HFFc6 (cell line): Measurements from ENCODE around the gene SBF2. TPM values are rescaled to one million over a fixed set of nuclear protein-coding genes. Genes with fewer than 3 reads are reported as not detected.
"Not testable (repeated sequence)": the region's sequence is repeated elsewhere in the genome, so short reads cannot be mapped to it uniquely, and the experiment has no call there.

Experiments
- DNase-seq: peaks from one replicate; pipeline ENCODE4 v3.0.0-alpha.2; 2018
- H3K27ac Mint-ChIP-seq: 2 replicates; pipeline ENCODE4 v1.8.0; 2020; ENCODE audit warnings: mild to moderate bottlenecking, mixed read lengths
- H3K27me3 Mint-ChIP-seq: 2 replicates; pipeline ENCODE4 v1.8.0; 2021; ENCODE audit warnings: mild to moderate bottlenecking, moderate library complexity, mixed read lengths; ENCODE audit not compliant: insufficient read depth
- H3K36me3 Mint-ChIP-seq: 2 replicates; pipeline ENCODE4 v1.8.0; 2021; ENCODE audit warnings: low read depth, mixed read lengths
- H3K4me1 Mint-ChIP-seq: 2 replicates; pipeline ENCODE4 v1.8.0; 2020; ENCODE audit warnings: low read depth, mixed read lengths
- H3K4me3 Mint-ChIP-seq: 2 replicates; pipeline ENCODE4 v1.8.0; 2020; ENCODE audit warnings: mild to moderate bottlenecking, moderate library complexity, mixed read lengths
- H3K9me3 Mint-ChIP-seq: 2 replicates; pipeline ENCODE4 v1.8.0; 2020; ENCODE audit warnings: mild to moderate bottlenecking, mixed read lengths
- total RNA-seq, 6 experiments: library from RNA; stranded (reverse); fragmentation: NEBNext Ultra II Directional; extraction: Animal tissue kit (Norgen Biotek cat#: 25700); gene quantifications; 2 replicates in 1 of 6; 3 replicates in 5 of 6; pipeline ENCODE4 v1.2.3, GENCODE V29; 2021
- TF ChIP-seq, protein P1 (sequence below): fragments of 200-600 bp; sonication (generic); IDR thresholded peaks from 2 replicates; pipeline ENCODE4 v1.5.0; 2021; ENCODE audit warnings: antibody characterized with exemption, mild to moderate bottlenecking

SBF2 gene
- total RNA-seq, 6 experiments from 2014 or later = 25.2 to 36.0 (median 30.7) TPM

DNA sequence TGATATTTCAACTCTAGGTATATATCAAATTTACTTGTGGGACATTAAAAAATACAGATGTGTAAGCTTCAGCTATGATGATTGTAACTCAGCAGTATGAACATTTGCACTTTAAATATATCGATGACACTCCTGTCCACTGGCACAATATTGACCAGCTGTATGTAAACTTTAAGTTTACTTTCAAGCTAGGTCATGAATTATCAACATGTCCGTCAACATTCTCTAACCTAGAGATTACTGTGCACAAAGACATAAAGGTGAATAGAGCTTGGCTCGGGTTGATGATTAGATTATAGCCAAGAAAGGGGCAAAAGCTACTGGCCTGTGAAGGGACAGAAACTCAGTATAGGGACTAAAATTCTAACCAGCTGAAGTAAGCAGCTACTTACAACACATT is 343.6 kb downstream of the SBF2 start:
- H3K36me3 Mint-ChIP-seq = peaks cover 46% of the 10 kb centered on the region
- H3K27me3 Mint-ChIP-seq = no peaks in the 10 kb centered on the region
- no peak for DNase-seq
- H3K4me1 Mint-ChIP-seq = peaks cover 53% of the 10 kb centered on the region
- no peak overlapping the region for H3K27ac Mint-ChIP-seq
- TF ChIP-seq, protein P1, sequence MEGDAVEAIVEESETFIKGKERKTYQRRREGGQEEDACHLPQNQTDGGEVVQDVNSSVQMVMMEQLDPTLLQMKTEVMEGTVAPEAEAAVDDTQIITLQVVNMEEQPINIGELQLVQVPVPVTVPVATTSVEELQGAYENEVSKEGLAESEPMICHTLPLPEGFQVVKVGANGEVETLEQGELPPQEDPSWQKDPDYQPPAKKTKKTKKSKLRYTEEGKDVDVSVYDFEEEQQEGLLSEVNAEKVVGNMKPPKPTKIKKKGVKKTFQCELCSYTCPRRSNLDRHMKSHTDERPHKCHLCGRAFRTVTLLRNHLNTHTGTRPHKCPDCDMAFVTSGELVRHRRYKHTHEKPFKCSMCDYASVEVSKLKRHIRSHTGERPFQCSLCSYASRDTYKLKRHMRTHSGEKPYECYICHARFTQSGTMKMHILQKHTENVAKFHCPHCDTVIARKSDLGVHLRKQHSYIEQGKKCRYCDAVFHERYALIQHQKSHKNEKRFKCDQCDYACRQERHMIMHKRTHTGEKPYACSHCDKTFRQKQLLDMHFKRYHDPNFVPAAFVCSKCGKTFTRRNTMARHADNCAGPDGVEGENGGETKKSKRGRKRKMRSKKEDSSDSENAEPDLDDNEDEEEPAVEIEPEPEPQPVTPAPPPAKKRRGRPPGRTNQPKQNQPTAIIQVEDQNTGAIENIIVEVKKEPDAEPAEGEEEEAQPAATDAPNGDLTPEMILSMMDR = no peak
- peaks cover 7% of the 10 kb centered on the region for H3K9me3 Mint-ChIP-seq
- no peak overlapping the region for H3K4me3 Mint-ChIP-seq

DNA sequence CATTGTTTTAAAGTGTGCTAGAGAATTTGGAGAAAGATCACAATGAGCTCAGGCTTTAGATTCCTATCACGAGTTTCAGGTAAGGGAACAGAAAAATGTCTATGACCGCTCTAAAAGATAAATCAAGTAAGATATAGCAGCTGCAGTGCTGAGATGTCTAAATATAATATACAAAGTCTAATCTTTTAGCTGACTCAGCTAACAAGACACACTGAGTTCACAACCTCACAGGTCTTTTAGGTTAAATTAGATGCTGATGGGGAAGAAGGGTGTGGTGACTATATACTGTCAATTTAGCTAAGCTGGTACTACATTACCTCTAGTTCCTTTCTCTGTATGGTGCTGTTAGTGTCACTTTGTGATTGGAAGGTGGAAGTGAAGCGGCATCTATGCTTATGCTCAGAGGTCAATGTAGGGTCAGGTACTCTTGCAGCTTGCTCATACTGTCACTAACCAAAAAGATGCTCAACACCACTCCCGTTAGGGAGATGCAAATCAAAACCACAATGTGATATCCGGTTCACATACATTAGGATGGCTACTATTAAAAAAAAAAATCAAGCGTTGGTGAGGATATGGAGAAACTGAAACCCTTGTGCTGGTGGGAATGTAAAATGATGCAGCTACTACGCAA is 346.7 kb downstream of the SBF2 start:
- H3K9me3 Mint-ChIP-seq = peaks cover 22% of the 10 kb centered on the region
- no peaks in the 10 kb centered on the region for H3K27me3 Mint-ChIP-seq
- TF ChIP-seq, protein P1 = no peak
- H3K4me1 Mint-ChIP-seq = peaks cover 67% of the 10 kb centered on the region
- H3K36me3 Mint-ChIP-seq = peaks cover 48% of the 10 kb centered on the region
- no peak overlapping the region for H3K4me3 Mint-ChIP-seq
- no peak overlapping the region for H3K27ac Mint-ChIP-seq
- DNase-seq = no peak

DNA sequence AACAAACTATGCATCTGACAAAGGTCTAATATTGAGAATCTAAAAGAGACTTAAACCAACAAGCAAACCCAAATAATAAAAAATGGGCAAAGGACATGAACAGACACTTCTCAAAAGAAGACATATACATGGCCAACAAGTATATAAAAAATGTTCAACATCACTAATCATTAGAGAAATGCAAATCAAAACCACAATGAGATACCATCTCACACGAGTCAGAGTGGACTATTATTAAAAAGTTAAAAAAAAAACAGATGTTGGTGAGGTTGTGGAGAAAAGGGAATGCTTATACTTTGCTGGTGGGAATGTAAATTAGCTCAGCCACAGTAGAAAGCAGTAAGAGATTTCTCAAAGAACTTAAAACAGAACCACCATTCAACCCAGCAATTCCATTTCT is 348.3 kb downstream of the SBF2 start:
- peaks cover 22% of the 10 kb centered on the region for H3K9me3 Mint-ChIP-seq
- H3K4me3 Mint-ChIP-seq, H3K27me3 Mint-ChIP-seq: not testable (repeated sequence)
- peak overlapping the region; percentile 74 for H3K27ac Mint-ChIP-seq
- peak; percentile 18 for DNase-seq
- H3K36me3 Mint-ChIP-seq = peaks cover 39% of the 10 kb centered on the region
- H3K4me1 Mint-ChIP-seq = peaks cover 56% of the 10 kb centered on the region

DNA sequence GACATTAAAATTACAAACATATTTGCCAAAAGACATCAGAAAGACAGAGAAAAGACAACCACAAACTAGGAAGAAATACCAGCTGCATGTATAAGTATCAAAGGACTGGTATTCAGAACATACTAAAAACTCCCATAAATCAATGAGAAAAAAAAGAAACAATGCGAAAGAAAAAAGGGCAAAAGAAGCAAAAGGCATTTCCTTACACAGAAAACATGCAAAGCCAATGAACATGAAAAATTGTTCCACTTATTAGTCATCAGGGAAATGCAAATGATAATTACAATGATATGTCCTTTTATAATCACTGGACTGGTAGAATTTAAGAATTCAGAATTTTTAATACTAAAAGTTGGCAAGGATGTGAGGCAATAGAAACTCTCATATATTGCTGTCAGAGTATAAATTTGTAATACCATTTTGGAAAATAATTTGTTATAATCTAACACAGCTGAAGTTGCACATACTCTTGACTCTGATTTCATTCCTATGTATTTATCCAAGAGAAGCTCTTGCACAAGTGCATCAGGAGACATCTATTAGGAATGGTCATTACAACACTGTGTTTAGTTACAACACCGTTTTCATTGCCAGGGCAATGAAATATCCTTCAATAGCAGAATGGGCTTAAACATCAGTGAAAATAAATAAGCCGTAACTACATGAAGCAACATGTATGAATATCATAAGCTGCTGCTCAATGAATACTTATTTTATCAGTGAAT is 350.5 kb downstream of the SBF2 start:
- Mint-ChIP-seq H3K4me1 (peaks cover 51% of the 10 kb centered on the region), H3K27me3 (peaks cover 2% of the 10 kb centered on the region; the same call in 1 of the 2 replicates), H3K4me3 (peak overlapping the region; percentile 78), H3K9me3 (peaks cover 22% of the 10 kb centered on the region), H3K27ac (peak overlapping the region; percentile 94), H3K36me3 (peaks cover 38% of the 10 kb centered on the region)
- peak; percentile 91 for DNase-seq
- TF ChIP-seq, protein P1 = no peak

DNA sequence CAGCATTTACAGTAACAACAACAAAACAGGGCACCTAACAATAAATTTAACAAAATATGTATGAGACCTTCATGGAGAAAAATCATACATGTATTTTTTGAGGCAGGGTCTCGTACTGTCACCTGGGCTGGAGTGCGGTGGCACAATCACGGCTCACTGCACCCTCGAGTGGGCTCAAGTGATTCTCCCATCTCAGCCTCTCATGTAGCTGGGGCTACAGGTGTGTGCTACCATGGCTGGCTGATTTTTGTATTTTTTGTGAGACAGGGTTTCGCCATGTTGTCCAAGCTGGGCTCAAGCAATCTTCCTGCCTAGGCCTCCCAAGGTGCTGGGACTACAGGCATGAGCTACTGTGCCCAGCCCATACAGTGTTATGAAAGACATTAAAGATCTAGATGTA is 352.0 kb downstream of the SBF2 start:
- DNase-seq = no peak
- H3K36me3 Mint-ChIP-seq = peaks cover 25% of the 10 kb centered on the region
- TF ChIP-seq, protein P1 = no peak
- H3K4me3 Mint-ChIP-seq = no peak overlapping the region; the same call in 1 of the 2 replicates
- peaks cover 42% of the 10 kb centered on the region for H3K4me1 Mint-ChIP-seq
- H3K27ac Mint-ChIP-seq = peak overlapping the region; percentile 94
- peaks cover 2% of the 10 kb centered on the region; the same call in 1 of the 2 replicates for H3K27me3 Mint-ChIP-seq
- peaks cover 22% of the 10 kb centered on the region for H3K9me3 Mint-ChIP-seq

DNA sequence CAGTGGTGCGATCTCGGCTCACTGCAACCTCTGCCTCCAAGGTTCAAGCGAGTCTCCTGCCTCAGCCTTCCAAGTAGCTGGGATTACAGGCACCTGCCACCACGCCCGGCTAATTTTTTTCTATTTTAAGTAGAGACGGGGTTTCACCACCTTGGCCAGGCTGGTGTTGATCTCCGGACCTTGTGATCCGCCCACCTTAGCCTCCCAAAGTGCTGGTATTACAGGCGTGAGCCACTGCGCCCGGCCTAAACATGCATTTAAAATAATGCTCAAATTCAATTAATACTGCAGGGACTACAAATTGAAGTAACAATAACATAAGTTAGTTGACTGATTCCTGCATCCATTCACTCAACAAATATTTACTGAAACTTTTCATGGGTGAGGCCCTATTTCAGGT is 354.9 kb downstream of the SBF2 start:
- H3K27ac Mint-ChIP-seq, H3K4me3 Mint-ChIP-seq, DNase-seq, H3K27me3 Mint-ChIP-seq: not testable (repeated sequence)
- Mint-ChIP-seq H3K36me3 (peaks cover 30% of the 10 kb centered on the region), H3K9me3 (peaks cover 28% of the 10 kb centered on the region), H3K4me1 (peaks cover 23% of the 10 kb centered on the region)
